GM19467 (cell line): ENCODE results near the gene RFC1.
"Not testable (repeated sequence)": the region's sequence is repeated elsewhere in the genome, so short reads cannot be mapped to it uniquely, and the experiment has no call there.

Experiments used
- ATAC-seq: cut with Tn5 transposase; IDR thresholded peaks from one replicate; pipeline ENCODE4 v1.9.1; 2021; ENCODE audit warnings: mild to moderate bottlenecking, moderate library complexity; ENCODE audit not compliant: unreplicated experiment

Gene RFC1

GRCh38 chr4:39365830-39366771, at the start of gene RFC1:
Gene RFC1 (minus strand): TSS chr4:39366362. CDS start chr4:39366241, 121 bp downstream.
- ATAC-seq, result peak; percentile 64

DNA sequence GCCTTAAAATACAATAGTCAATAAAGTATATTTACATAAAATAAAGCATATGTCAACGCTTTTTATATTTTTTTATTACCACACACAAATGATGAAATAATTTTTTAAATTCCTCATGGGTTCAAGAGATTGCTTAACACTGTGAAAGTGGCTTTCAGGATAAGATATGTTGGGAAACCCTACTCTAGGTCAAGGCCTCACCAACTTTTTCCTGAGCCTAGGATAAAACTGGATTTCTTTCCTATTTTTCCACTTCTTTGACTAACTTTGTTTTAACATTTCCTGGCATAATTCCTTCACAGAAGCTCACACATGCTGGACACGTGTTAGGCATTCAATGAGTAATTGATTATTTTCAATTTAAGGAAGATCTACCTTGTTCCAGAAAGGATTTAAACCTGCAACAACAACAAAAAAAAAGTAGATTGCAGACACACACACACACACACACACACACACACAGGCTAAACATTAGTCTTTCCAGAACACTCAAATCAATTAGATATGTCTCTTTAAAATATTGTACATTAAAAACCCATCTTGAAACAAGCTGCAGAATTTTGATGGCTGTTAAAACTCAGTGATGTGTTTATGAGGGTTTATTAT, 49.6 kb upstream of the RFC1 start:
- ATAC-seq, result no peak

GRCh38 chr4:39411561-39411960, 45.4 kb upstream of the RFC1 start:
- not testable (repeated sequence) for ATAC-seq

DNA sequence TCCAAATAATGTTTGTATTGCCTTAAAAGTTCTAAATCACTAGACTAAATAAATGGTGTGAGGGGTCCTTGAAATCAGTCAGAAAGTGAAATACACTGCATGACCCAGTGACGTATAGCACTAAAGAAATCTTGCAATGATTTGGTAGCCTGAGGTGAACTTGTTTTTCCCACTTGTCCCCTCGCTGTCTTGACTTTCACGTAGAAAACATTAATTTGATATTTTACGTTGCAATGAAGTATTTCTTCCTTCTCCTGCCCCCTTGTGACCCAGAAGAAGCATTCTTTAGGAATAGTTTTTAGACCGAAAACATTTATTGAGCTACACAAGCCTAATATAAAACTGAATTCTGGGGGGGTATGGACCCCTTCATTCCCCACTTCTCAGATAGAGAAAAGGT, 44.3 kb upstream of the RFC1 start:
- no peak for ATAC-seq

DNA sequence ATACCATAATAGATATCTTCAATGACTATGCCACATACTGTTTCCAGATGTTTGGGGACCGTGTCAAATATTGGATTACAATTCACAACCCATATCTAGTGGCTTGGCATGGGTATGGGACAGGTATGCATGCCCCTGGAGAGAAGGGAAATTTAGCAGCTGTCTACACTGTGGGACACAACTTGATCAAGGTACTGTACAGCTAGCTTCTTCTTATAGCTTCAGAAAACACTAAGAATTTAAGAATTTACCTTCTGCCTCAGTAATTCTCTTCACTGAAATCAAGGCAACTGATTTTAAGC, 41.4 kb upstream of the RFC1 start:
- ATAC-seq, result no peak

- no peak for ATAC-seq
Measured at GRCh38 chr4:39406763-39407583, 40.8 kb upstream of the RFC1 start, which contains the start of gene KLB. Gene KLB (plus strand): TSS chr4:39406930. CDS start chr4:39406950, 20 bp downstream.

GRCh38 chr4:39401640-39402039, 35.5 kb upstream of the RFC1 start:
- not testable (repeated sequence) for ATAC-seq

- ATAC-seq, result no peak
Measured at GRCh38 chr4:39394706-39395105, 28.5 kb upstream of the RFC1 start.

DNA sequence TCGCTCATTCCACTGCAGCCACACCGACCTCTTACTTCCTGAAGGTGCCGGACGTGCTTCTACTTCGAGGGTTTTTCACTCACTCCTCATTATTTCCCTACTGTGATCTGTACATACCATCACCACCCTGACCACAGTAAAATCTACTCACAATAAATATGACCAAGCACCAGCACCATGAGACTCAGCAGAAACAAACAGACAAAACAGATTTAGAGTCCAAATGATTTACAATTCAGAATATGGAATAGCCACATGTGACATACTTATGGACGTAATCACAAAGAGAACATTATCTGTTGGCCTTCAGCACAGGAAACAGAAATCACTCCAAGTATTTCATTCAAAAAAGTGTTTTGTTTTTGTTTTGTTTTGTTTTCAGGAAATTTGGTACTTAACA, 24.4 kb upstream of the RFC1 start:
- no peak for ATAC-seq

GRCh38 chr4:39384563-39384962, 18.4 kb upstream of the RFC1 start:
- no peak for ATAC-seq

DNA sequence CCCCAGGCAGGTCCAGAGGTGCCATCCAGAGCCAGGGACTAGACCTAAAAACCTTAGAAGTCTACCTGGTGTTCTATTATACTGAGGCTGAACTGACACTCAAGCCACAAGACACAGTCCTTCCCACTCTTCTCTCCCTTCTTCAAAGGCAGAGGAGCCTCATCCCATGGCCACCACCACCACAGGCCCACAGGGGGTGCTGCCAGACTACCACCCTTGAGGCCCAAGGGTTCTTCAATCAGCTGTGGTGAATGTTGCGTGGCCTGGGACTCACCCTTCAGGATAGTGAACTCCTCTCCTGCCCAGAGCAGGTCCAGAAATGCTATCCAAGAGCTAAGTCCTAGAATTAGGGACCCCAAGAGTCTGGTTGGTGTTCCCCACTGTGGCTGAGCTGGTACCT, 17.5 kb upstream of the RFC1 start:
- ATAC-seq, result no peak

- ATAC-seq, result no peak
Measured at GRCh38 chr4:39375478-39375877, 9.3 kb upstream of the RFC1 start.

DNA sequence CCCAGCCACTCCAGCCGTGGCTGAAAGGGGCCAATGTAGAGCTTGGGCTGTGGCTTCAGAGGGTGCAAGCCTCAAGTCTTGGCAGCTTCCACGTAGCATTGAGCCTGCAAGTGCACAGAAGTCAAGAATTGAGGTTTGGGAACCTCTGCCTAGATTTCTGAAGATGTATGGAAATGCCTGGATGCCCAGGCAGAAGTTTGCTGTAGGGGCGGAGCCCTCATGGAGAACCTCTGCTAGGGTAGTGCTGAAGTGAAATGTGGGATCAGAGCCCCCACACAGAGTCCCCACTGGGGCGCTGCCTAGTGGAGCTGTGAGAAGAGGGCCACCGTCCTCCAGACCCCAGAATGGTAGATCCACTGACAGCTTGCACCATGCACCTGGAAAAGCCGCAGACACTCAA, 5.0 kb upstream of the RFC1 start:
- not testable (repeated sequence) for ATAC-seq

GRCh38 chr4:39369301-39369700, 3.1 kb upstream of the RFC1 start:
- no peak for ATAC-seq

GRCh38 chr4:39367166-39367565, 1.0 kb upstream of the RFC1 start:
- no peak for ATAC-seq

GRCh38 chr4:39365360-39365759, 802 bp downstream of the RFC1 start:
- ATAC-seq, result no peak

DNA sequence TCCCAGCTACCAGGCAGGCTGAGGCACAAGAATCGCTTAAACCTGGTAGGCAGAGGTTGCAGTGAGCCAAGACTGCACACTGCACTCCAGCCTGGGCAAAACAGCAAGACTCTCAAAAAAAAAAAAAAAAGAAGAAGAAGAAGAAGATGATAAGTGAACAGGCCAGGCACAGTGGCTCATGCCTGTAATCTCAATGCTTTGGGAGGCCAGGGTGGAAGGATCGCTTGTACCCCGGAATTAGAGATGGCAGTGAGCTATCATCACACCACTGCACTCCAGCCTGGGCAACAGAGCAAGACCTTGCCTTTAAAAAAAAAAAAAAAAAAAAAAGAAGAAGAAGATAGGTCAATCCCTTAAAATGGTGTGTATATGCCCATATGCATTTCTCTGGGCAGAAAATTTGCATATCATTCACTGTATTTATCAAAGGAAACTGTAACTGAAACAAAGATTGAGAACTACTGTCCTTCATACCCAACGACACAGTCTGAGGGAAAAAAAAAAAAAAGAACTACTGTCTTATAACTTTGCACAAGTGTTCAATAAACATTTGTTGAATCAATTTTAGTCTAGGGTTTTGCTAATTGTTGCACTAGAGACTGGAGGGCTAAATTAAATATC, 2.3 kb downstream of the RFC1 start:
- ATAC-seq, result no peak

DNA sequence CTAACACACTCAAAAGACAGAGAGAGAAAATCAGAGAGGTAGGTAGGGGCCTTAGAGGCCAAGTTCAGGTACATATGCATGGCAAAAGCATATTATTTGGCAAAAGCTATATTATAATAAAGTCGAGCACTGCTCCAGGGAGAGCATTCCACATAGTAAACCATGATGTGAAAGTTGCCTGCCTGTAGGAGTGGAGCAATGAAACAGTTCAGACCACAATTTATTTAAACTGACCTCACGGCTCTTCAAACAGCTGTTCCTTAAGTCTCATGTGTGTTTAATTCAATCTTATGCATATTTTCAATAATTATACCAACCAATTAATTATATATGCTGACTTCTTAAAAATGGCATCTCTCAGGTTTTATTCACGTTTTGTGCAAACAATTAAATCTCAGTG, 3.3 kb downstream of the RFC1 start:
- no peak for ATAC-seq

GRCh38 chr4:39360611-39361010, 5.6 kb downstream of the RFC1 start:
- not testable (repeated sequence) for ATAC-seq

GRCh38 chr4:39357002-39357401, 9.2 kb downstream of the RFC1 start:
- peak; percentile 36 for ATAC-seq

DNA sequence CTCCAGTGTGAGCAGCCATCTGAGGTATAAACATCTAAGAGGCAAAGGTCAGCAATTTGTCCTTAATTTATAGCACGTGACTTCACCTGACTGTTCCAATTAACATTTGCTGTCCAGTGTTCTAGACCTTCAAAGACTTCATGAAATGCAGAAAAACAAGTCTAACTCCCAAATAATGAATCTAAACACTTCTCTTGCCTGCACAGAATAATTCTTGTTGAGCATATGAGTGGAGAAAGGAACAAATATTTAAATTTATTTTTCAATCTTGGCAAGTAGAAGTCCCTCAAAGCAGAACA, 12.0 kb downstream of the RFC1 start:
- no peak for ATAC-seq
